22Rv1 (cell line): ENCODE data around the gene FSIP1.

Experiments
- CTCF ChIP-seq: fragments of 450-650 bp; IDR thresholded peaks from 2 replicates; pipeline ENCODE4 v1.5.1; 2017; ENCODE audit warnings: mild to moderate bottlenecking
- ZFX ChIP-seq: fragments of 450-650 bp; IDR thresholded peaks from 2 replicates; pipeline ENCODE4 v1.6.1; 2017; ENCODE audit warnings: antibody characterized with exemption, borderline replicate concordance

GRCh38 chr15:39776068-39776467, 6.6 kb downstream of the FSIP1 start:
- TF ChIP-seq CTCF (no peak), ZFX (no peak)
